SK-N-SH treated with all-trans-retinoic acid at 6 μM for 48 hours (cell line): Measurements from ENCODE around the gene AMN.

Experiments used
- PATZ1 ChIP-seq: fragments of 250-450 bp; sonication (Bioruptor Pico); IDR thresholded peaks from 2 replicates; pipeline ENCODE4 v1.8.0; 2020; ENCODE audit warnings: mild to moderate bottlenecking, moderate library complexity, borderline replicate concordance
- PPARA ChIP-seq: fragments of 250-450 bp; sonication (Bioruptor Pico); IDR thresholded peaks from 2 replicates; pipeline ENCODE4 v1.5.0; 2020; ENCODE audit warnings: mild to moderate bottlenecking, borderline replicate concordance

DNA sequence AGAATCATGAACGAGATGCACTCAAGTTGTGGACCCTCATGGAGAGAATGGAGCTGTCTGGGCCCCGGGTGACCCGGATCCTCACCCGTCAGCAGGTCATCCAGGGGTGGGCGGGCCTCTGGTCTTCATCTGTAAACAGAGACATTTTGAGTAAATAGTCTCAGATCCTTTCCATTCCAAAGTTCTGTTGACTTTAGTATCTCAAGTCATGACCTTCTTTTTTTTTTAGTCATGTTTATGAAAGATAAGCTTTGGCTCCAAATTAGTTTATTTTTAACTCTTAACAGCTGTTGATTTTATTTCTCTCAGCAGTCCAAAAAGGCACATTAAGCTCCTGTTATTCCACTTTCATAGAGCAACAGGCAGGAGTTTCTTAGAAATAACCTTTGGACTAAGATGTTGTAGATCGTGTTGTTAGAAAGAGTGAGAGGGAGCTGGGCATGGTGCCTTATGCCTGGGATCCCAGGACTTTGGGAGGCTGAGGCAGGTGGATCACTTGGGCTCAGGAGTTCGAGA, 48.9 kb upstream of the AMN start:
- TF ChIP-seq PPARA (CRISPR knock-in tag) (no peak), PATZ1 (CRISPR knock-in tag) (no peak)
